ENCODE results near the gene DCAF12.

DNA sequence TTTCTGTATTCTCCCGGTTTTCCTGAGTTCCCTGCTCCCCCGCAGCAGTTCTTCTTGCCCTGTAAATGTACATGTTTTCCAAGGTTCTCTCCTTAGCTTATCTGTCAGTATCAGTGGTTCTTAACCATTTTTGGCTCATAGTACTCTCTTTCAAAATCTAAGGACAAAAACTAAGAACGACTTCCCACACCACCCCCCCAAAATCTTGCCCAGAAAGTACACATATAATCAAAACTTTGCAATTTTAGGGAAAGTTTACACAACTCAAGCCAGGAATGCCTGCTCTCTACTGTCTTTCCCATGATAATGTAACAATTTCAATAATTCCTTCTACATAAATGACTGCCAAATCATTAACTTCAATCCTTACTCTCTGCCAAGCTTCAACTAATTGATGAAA lies 4.5 kb downstream of the DCAF12 start:
- TF ChIP-seq, protein P1, sequence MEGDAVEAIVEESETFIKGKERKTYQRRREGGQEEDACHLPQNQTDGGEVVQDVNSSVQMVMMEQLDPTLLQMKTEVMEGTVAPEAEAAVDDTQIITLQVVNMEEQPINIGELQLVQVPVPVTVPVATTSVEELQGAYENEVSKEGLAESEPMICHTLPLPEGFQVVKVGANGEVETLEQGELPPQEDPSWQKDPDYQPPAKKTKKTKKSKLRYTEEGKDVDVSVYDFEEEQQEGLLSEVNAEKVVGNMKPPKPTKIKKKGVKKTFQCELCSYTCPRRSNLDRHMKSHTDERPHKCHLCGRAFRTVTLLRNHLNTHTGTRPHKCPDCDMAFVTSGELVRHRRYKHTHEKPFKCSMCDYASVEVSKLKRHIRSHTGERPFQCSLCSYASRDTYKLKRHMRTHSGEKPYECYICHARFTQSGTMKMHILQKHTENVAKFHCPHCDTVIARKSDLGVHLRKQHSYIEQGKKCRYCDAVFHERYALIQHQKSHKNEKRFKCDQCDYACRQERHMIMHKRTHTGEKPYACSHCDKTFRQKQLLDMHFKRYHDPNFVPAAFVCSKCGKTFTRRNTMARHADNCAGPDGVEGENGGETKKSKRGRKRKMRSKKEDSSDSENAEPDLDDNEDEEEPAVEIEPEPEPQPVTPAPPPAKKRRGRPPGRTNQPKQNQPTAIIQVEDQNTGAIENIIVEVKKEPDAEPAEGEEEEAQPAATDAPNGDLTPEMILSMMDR (IDR thresholded peaks at IDR 0.05; ENCODE audit: low read depth, low read length, poor library complexity, severe bottlenecking), result no peak
- TF ChIP-seq EZH2phosphoT487 (IDR thresholded peaks at IDR 0.05; ENCODE audit: borderline replicate concordance, low read length), result no peak

All from DOHH2 (cell line).